HPDE6-E6E7 (cell line): ENCODE results near the gene ARFGAP1.

Source experiments
- DNase-seq: peaks from one replicate; pipeline ENCODE4 v3.0.0; 2011; ENCODE audit warnings: missing footprints; ENCODE audit errors: extremely low spot score

The ARFGAP1 gene

GRCh38 chr20:63277466-63278272 is 5.1 kb downstream of the ARFGAP1 start:
- no peak for DNase-seq

GRCh38 chr20:63278661-63279060 is 6.0 kb downstream of the ARFGAP1 start:
- no peak for DNase-seq

- DNase-seq, result no peak
Observed at GRCh38 chr20:63279931-63280330, 7.3 kb downstream of the ARFGAP1 start.

- no peak for DNase-seq
Observed at GRCh38 chr20:63280371-63280770, 7.8 kb downstream of the ARFGAP1 start.

GRCh38 chr20:63280929-63281545 is 8.4 kb downstream of the ARFGAP1 start:
- no peak for DNase-seq

- DNase-seq, result no peak
Observed at GRCh38 chr20:63281742-63282665, 9.4 kb downstream of the ARFGAP1 start.

- DNase-seq, result no peak
Observed at GRCh38 chr20:63282946-63283345, 10.3 kb downstream of the ARFGAP1 start.

- no peak for DNase-seq
Observed at GRCh38 chr20:63283397-63284082, 10.9 kb downstream of the ARFGAP1 start.

GRCh38 chr20:63284083-63284440 is 11.4 kb downstream of the ARFGAP1 start:
- no peak for DNase-seq

GRCh38 chr20:63284544-63284949 is 11.9 kb downstream of the ARFGAP1 start:
- DNase-seq, result no peak

- no peak for DNase-seq
Observed at GRCh38 chr20:63284981-63285524, 12.4 kb downstream of the ARFGAP1 start.

- no peak for DNase-seq
Observed at GRCh38 chr20:63285636-63286615, 13.3 kb downstream of the ARFGAP1 start.

- no peak for DNase-seq
Observed at GRCh38 chr20:63286781-63287696, 14.4 kb downstream of the ARFGAP1 start.

GRCh38 chr20:63287697-63288580 is 15.3 kb downstream of the ARFGAP1 start:
- no peak for DNase-seq

- no peak for DNase-seq
Observed at GRCh38 chr20:63288581-63289251, 16.1 kb downstream of the ARFGAP1 start.

GRCh38 chr20:63289311-63290135 is 16.9 kb downstream of the ARFGAP1 start:
- DNase-seq, result no peak
